Stomach (tissue), 4 donors: Measurements from ENCODE around the gene CTNNA1.

Experiments
- POLR2AphosphoS5 ChIP-seq, 3 donors: sonication (generic); formaldehyde crosslinking; IDR thresholded peaks; one replicate each; pipeline ENCODE4 v1.6.1; 2016; ENCODE audit warnings: antibody characterized with exemption in 3 of 3
- TF ChIP-seq, protein P1 (sequence below), 7 experiments: fragments of 450-650 bp in 4 of 7; fragments of 200-600 bp in 3 of 7; sonication (generic) in 3 of 7; IDR thresholded peaks; one replicate each; pipeline ENCODE4 v1.5.1; 2016 to 2019; ENCODE audit warnings: antibody characterized with exemption in 7 of 7, control low read depth in 2 of 7, mild to moderate bottlenecking in 1 of 7

DNA sequence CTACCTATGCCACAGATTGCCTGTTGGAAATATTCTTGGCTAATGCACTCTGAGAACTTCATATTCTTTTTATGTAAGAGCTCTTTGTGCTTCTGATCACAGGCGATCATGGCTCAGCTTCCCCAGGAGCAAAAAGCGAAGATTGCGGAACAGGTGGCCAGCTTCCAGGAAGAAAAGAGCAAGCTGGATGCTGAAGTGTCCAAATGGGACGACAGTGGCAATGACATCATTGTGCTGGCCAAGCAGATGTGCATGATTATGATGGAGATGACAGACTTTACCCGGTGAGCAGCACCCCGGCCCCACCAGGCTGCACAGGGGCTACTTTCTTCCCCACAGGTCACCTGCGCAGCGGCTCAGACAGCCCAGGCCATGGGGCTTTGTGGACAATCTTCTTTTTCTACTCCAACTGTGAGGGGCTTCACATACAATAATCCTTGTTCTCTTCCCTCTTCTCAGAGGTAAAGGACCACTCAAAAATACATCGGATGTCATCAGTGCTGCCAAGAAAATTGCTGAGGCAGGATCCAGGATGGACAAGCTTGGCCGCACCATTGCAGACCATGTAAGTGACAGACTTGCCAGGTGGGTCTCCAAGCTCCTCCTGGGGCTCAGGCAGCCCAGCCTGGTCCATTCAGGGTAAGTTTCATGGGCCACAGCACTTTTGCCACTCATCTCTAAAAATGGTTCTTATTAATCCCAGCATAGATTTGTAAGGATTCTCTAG lies 177.3 kb downstream of the CTNNA1 start:
- TF ChIP-seq, protein P1, sequence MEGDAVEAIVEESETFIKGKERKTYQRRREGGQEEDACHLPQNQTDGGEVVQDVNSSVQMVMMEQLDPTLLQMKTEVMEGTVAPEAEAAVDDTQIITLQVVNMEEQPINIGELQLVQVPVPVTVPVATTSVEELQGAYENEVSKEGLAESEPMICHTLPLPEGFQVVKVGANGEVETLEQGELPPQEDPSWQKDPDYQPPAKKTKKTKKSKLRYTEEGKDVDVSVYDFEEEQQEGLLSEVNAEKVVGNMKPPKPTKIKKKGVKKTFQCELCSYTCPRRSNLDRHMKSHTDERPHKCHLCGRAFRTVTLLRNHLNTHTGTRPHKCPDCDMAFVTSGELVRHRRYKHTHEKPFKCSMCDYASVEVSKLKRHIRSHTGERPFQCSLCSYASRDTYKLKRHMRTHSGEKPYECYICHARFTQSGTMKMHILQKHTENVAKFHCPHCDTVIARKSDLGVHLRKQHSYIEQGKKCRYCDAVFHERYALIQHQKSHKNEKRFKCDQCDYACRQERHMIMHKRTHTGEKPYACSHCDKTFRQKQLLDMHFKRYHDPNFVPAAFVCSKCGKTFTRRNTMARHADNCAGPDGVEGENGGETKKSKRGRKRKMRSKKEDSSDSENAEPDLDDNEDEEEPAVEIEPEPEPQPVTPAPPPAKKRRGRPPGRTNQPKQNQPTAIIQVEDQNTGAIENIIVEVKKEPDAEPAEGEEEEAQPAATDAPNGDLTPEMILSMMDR (IDR thresholded peaks at IDR 0.05), result no peak
- no peak for TF ChIP-seq POLR2AphosphoS5 (IDR thresholded peaks at IDR 0.05)
